CD14-positive monocyte (primary cell): ENCODE data around the gene MEGF9. TPM values are rescaled to one million over a fixed set of nuclear protein-coding genes. Genes with fewer than 3 reads are reported as not detected.
A peak's percentile ranks its signal among the peaks of the same experiment; 100 is the strongest.

Experiments used
- DNase-seq, 3 donors: peaks; one replicate each; pipeline ENCODE4 v3.0.0-alpha.2; 2011 to 2022
- H2AFZ ChIP-seq: 2 replicates; pipeline ENCODE4 v1.6.0; 2012; ENCODE audit warnings: mild to moderate bottlenecking, low read depth, low read length, inconsistent platforms; ENCODE audit not compliant: insufficient read depth, poor library complexity, severe bottlenecking
- H3K27ac ChIP-seq, 2 donors: 1 replicate in 1 of 2; 2 replicates in 1 of 2; pipeline ENCODE4 v1.5.1; 2012 to 2013; ENCODE audit warnings: low read length in 2 of 2, control low read depth in 1 of 2, inconsistent platforms in 1 of 2, low read depth in 1 of 2, mild to moderate bottlenecking in 1 of 2
- H3K27me3 ChIP-seq, 2 donors: one replicate each; pipeline versions ENCODE4 v1.6.0 to v1.6.1; 2011 to 2013; ENCODE audit warnings: low read length in 2 of 2; ENCODE audit not compliant: control insufficient read depth in 2 of 2, insufficient read depth in 2 of 2
- H3K36me3 ChIP-seq, 2 donors: replicated peaks in 1 of 2; 1 replicate in 1 of 2; 2 replicates in 1 of 2; pipeline versions ENCODE4 v1.5.1 to v1.6.1; 2012 to 2013; ENCODE audit warnings: low read length in 2 of 2, control low read depth in 1 of 2, inconsistent platforms in 1 of 2, mild to moderate bottlenecking in 1 of 2; ENCODE audit not compliant: insufficient read depth in 2 of 2, control insufficient read depth in 1 of 2
- H3K4me1 ChIP-seq, 2 donors: 1 replicate in 1 of 2; 2 replicates in 1 of 2; pipeline versions ENCODE4 v1.5.1 to v1.6.1; 2012 to 2013; ENCODE audit warnings: low read length in 2 of 2, control low read depth in 1 of 2, inconsistent platforms in 1 of 2, mild to moderate bottlenecking in 1 of 2, moderate library complexity in 1 of 2; ENCODE audit not compliant: insufficient read depth in 2 of 2, control insufficient read depth in 1 of 2
- H3K4me2 ChIP-seq: replicated peaks from 2 replicates; pipeline ENCODE3; 2012; ENCODE audit warnings: low read length, moderate library complexity, mild to moderate bottlenecking; ENCODE audit not compliant: poor library complexity, severe bottlenecking; ENCODE audit errors: extremely low read depth
- H3K4me3 ChIP-seq, 3 experiments: fragments of 200-600 bp in 1 of 3; sonication (generic) in 1 of 3; replicated peaks in 1 of 3; 1 replicate in 2 of 3; 2 replicates in 1 of 3; pipeline ENCODE4 v1.5.1; 2011 to 2013; ENCODE audit warnings: low read length in 3 of 3, mild to moderate bottlenecking in 3 of 3, control low read depth in 2 of 3, low read depth in 2 of 3, inconsistent platforms in 1 of 3, moderate library complexity in 1 of 3
- H3K79me2 ChIP-seq: 2 replicates; pipeline ENCODE4 v1.6.0; 2012; ENCODE audit warnings: mild to moderate bottlenecking, control low read depth, inconsistent platforms, low read length, moderate library complexity; ENCODE audit not compliant: insufficient read depth
- H3K9ac ChIP-seq: 2 replicates; pipeline ENCODE4 v1.6.0; 2017; ENCODE audit warnings: low read length, mild to moderate bottlenecking; ENCODE audit not compliant: insufficient read depth, poor library complexity, severe bottlenecking
- H3K9me3 ChIP-seq, 2 donors: replicated peaks in 1 of 2; 1 replicate in 1 of 2; 2 replicates in 1 of 2; pipeline versions ENCODE4 v1.5.1 to v1.6.1; 2012 to 2013; ENCODE audit warnings: low read length in 2 of 2, control low read depth in 1 of 2; ENCODE audit not compliant: control insufficient read depth in 1 of 2, insufficient read depth in 1 of 2
- H4K20me1 ChIP-seq: 2 replicates; pipeline ENCODE4 v1.6.0; 2012; ENCODE audit warnings: mild to moderate bottlenecking, low read length, control low read depth, moderate library complexity; ENCODE audit not compliant: insufficient read depth
- H3K27ac Mint-ChIP-seq, 7 donors: one replicate each; pipeline ENCODE4 v1.8.0; 2020; ENCODE audit warnings: mild to moderate bottlenecking in 7 of 7, mixed read lengths in 7 of 7, moderate library complexity in 6 of 7, inconsistent platforms in 2 of 7
- H3K27me3 Mint-ChIP-seq, 3 donors: one replicate each; pipeline ENCODE4 v1.8.0; 2021 to 2022; ENCODE audit warnings: low read depth in 3 of 3, mild to moderate bottlenecking in 3 of 3, mixed read lengths in 3 of 3, moderate library complexity in 3 of 3, inconsistent platforms in 1 of 3
- H3K36me3 Mint-ChIP-seq, 2 donors: one replicate each; pipeline ENCODE4 v1.8.0; 2020; ENCODE audit warnings: mixed read lengths in 2 of 2, inconsistent platforms in 1 of 2, mild to moderate bottlenecking in 1 of 2
- H3K4me1 Mint-ChIP-seq: one replicate; pipeline ENCODE4 v1.8.0; 2020; ENCODE audit warnings: mild to moderate bottlenecking, mixed read lengths
- H3K4me3 Mint-ChIP-seq, 2 donors: one replicate each; pipeline ENCODE4 v1.8.0; 2020; ENCODE audit warnings: mild to moderate bottlenecking in 2 of 2, mixed read lengths in 2 of 2, moderate library complexity in 1 of 2
- H3K9me3 Mint-ChIP-seq, 7 donors: one replicate each; pipeline ENCODE4 v1.8.0; 2020 to 2022; ENCODE audit warnings: mixed read lengths in 7 of 7, mild to moderate bottlenecking in 6 of 7, moderate library complexity in 6 of 7, inconsistent platforms in 2 of 7
- WGBS: methylation state at CpG from one replicate; pipeline ENCODE4 v1.1.5; 2013; ENCODE audit warnings: missing lambda C conversion rate; ENCODE audit not compliant: insufficient coverage; 5-methylcytosine and 5-hydroxymethylcytosine counted together
- intact Hi-C, 2 donors: fragments of 100-400 bp; cut with micrococcal nuclease; formaldehyde crosslinking; loops; one replicate each; pipeline versions ENCODE4 v1.15.0 to v1.15.1; 2023
- polyA plus RNA-seq, 3 donors: library from polyadenylated mRNA; depleted of rRNA in 1 of 3; unstranded in 2 of 3; stranded (reverse) in 1 of 3; fragments of 300-500 nt in 2 of 3; fragments of >200 nt in 1 of 3; fragmentation: Illumina TruSeq in 2 of 3; gene quantifications; 1 replicate in 2 of 3; 2 replicates in 1 of 3; pipeline ENCODE4 v1.2.3, GENCODE V29; 2012 to 2021
- TF ChIP-seq, protein P1 (sequence below): fragments of 200-600 bp; IDR thresholded peaks from one replicate; pipeline ENCODE4 v1.8.0; 2022; ENCODE audit warnings: antibody characterized with exemption, mild to moderate bottlenecking

MEGF9 gene
- polyA plus RNA-seq, 3 donors, result 45.0 to 92.8 (median 89.7) TPM

- Mint-ChIP-seq H3K36me3 (peaks cover 25 to 57% of the 10 kb centered on the region in 2 donors), H3K4me3 (no peak overlapping the region), H3K27me3 (no peaks in the 10 kb centered on the region), H3K4me1 (peaks cover 37% of the 10 kb centered on the region), H3K9me3 (no peaks in the 10 kb centered on the region), H3K27ac (peak overlapping the region in 2 of 7 donors; percentile 0 to 3)
- Histone ChIP-seq H3K27me3 (no peaks in the 10 kb centered on the region), H3K4me3 (no peak overlapping the region), H3K9me3 (no peaks in the 10 kb centered on the region), H3K4me2 (no peak overlapping the region), H3K36me3 (peaks cover 40 to 58% of the 10 kb centered on the region in 2 donors), H3K79me2 (peaks cover 100% of the 10 kb centered on the region), H2AFZ (no peak overlapping the region), H4K20me1 (peaks cover 100% of the 10 kb centered on the region), H3K27ac (peak overlapping the region in 1 of 2 donors; percentile 57), H3K9ac (no peak overlapping the region), H3K4me1 (peaks cover 5 to 17% of the 10 kb centered on the region in 2 donors)
- intact Hi-C loops, result no loop called here
- WGBS, result no CpG with 5 or more reads among the region's 3 CpGs
- TF ChIP-seq, protein P1, sequence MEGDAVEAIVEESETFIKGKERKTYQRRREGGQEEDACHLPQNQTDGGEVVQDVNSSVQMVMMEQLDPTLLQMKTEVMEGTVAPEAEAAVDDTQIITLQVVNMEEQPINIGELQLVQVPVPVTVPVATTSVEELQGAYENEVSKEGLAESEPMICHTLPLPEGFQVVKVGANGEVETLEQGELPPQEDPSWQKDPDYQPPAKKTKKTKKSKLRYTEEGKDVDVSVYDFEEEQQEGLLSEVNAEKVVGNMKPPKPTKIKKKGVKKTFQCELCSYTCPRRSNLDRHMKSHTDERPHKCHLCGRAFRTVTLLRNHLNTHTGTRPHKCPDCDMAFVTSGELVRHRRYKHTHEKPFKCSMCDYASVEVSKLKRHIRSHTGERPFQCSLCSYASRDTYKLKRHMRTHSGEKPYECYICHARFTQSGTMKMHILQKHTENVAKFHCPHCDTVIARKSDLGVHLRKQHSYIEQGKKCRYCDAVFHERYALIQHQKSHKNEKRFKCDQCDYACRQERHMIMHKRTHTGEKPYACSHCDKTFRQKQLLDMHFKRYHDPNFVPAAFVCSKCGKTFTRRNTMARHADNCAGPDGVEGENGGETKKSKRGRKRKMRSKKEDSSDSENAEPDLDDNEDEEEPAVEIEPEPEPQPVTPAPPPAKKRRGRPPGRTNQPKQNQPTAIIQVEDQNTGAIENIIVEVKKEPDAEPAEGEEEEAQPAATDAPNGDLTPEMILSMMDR, result no peak
- DNase-seq, result no peak
Measured at GRCh38 chr9:120648581-120649197, 65.6 kb downstream of the MEGF9 start.

- Histone ChIP-seq H3K4me3 (no peak overlapping the region), H3K9me3 (no peaks in the 10 kb centered on the region), H3K36me3 (peaks cover 52 to 73% of the 10 kb centered on the region in 2 donors), H3K4me1 (peaks cover 5 to 15% of the 10 kb centered on the region in 2 donors), H2AFZ (no peak overlapping the region), H3K9ac (no peak overlapping the region), H3K79me2 (peaks cover 100% of the 10 kb centered on the region), H4K20me1 (peaks cover 100% of the 10 kb centered on the region), H3K4me2 (no peak overlapping the region), H3K27me3 (no peaks in the 10 kb centered on the region), H3K27ac (no peak overlapping the region)
- Mint-ChIP-seq H3K4me3 (no peak overlapping the region), H3K36me3 (peaks cover 35 to 66% of the 10 kb centered on the region in 2 donors), H3K27ac (no peak overlapping the region), H3K27me3 (no peaks in the 10 kb centered on the region), H3K4me1 (peaks cover 36% of the 10 kb centered on the region), H3K9me3 (no peaks in the 10 kb centered on the region)
- no peak for DNase-seq
- TF ChIP-seq, protein P1, result no peak
- intact Hi-C loops, result no loop called here
- WGBS, result 100% methylated on average over 1 of the region's 4 CpGs
Measured at GRCh38 chr9:120646948-120647347, 67.3 kb downstream of the MEGF9 start.
